ENCODE results near the gene TM9SF1. TPM values are rescaled to one million over a fixed set of nuclear protein-coding genes. Genes with fewer than 3 reads are reported as not detected.

TM9SF1 gene
- total RNA-seq, 2 experiments from 2014 or later = 12.9 to 13.0 TPM

DNA sequence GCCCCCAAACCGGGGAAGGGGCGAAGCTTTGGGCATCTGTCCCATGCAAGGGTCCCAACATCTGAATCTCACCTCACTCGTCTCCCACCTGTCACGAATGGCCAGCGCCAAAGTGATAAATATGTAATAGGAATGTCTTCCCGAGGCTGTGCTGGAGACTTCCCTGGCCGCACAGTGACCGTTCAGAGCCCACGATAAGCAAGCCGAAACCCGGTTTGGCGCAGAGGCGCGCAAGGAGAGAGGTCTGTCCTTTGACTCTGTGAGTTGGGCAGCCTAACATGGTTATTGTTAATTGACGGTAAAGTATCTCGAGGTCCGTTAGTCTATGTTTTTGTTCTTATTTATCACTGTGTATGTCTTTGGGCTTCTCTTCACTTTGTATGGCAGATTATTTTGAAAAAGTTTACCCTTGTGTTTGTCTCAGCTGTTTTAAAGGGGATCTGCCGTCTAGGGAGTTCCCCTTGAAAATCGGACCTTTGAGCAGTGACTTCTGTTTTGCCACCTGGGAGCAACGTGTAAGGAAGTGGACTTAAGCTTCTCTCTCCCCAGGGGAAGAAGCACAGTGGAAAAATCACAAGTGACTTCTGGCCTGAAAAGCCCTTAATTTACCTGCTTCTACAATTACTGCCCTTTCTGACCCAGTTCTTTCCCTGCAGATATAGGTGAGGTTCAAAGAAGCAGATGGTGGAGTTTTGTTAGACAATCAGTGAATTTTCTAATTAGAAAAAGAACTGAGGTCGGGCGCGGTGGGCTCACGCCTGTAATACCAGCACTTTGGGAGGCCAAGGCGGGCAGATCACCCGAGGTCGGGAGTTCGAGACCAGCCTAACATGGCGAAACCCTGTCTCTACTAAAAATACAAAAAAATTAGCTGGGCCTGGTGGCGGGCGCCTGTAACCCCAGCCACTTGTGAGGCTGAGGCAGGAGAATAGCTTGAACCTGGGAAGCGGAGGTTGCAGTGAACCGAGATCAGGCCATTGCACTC lies 1.1 kb upstream of the TM9SF1 start:
- Histone ChIP-seq H3K4me1 (ENCODE audit: insufficient read depth, low read length) (peaks cover 37% of the 10 kb centered on the region), H3K9me3 (ENCODE audit: control insufficient read depth in 1 of 2, insufficient read depth in 1 of 2, low read length in 2 of 2) (no peaks in the 10 kb centered on the region), H3K27ac (ENCODE audit: low read depth in 1 of 2, low read length in 2 of 2) (peak overlapping the region; percentile 97 to 99), H3K36me3 (ENCODE audit: insufficient read depth, low read length) (peaks cover 23% of the 10 kb centered on the region), H3K4me3 (ENCODE audit: low read length) (peak overlapping the region; percentile 93), H3K27me3 (ENCODE audit: control insufficient read depth in 1 of 2, insufficient read depth in 2 of 2, low read length in 2 of 2) (no peaks in the 10 kb centered on the region)
- DNase-seq = peak in 2 of 14 experiments; percentile 40 to 43
- POLR2A ChIA-PET = interaction anchor here (0.6 to 4.0 kb wide), 29 partner anchors 8 to 937 kb away, joined by 3 to 99 read pairs (median 5); partner anchors contain the start of genes CBLN3, CHMP4A, CIDEB and DCAF11
- Mint-ChIP-seq H3K4me1 (ENCODE audit: low read depth) (peaks cover 51% of the 10 kb centered on the region), H3K36me3 (ENCODE audit: low read depth) (peaks cover 61% of the 10 kb centered on the region), H3K27me3 (no peaks in the 10 kb centered on the region), H3K27ac (peak overlapping the region; percentile 92), H3K4me3 (peak overlapping the region; percentile 87), H3K9me3 (no peaks in the 10 kb centered on the region)
- CTCF ChIA-PET = interaction anchor here (0.8 to 2.6 kb wide), 7 partner anchors 15 to 101 kb away, joined by 3 to 14 read pairs (median 5); partner anchors contain the start of genes CHMP4A, IRF9, MDP1 and TINF2
- ATAC-seq (ENCODE audit: poor library complexity) = no peak
- TF ChIP-seq, protein P1, sequence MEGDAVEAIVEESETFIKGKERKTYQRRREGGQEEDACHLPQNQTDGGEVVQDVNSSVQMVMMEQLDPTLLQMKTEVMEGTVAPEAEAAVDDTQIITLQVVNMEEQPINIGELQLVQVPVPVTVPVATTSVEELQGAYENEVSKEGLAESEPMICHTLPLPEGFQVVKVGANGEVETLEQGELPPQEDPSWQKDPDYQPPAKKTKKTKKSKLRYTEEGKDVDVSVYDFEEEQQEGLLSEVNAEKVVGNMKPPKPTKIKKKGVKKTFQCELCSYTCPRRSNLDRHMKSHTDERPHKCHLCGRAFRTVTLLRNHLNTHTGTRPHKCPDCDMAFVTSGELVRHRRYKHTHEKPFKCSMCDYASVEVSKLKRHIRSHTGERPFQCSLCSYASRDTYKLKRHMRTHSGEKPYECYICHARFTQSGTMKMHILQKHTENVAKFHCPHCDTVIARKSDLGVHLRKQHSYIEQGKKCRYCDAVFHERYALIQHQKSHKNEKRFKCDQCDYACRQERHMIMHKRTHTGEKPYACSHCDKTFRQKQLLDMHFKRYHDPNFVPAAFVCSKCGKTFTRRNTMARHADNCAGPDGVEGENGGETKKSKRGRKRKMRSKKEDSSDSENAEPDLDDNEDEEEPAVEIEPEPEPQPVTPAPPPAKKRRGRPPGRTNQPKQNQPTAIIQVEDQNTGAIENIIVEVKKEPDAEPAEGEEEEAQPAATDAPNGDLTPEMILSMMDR (IDR thresholded peaks at IDR 0.05) = no peak
- intact Hi-C loops (cut with DNase I, micrococcal nuclease) = loop anchor here in 1 of 2 experiments (5.0 kb wide), 1 partner anchor 36 kb away; the partner anchor contains the start of genes GMPR2 and NEDD8

DNA sequence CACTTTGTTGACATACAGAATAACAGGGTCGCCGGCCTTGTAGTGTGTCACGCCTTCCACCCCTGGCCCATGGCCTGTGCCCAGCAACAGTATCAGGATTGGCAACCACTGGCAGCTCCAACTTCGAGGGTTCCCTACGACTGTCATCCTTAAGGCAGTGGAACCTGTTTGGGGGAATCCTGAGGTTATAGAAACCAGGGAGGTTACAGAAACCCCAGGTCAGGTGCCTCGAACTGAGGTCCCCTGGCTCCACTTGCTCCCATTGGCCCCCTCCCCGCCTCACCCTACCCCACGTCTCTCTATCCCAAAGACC lies 412 bp downstream of the TM9SF1 start:
- peaks cover 65% of the 10 kb centered on the region for H3K36me3 Mint-ChIP-seq (ENCODE audit: low read depth)
- TF ChIP-seq, protein P1 (IDR thresholded peaks at IDR 0.05) = no peak
- Histone ChIP-seq H3K36me3 (ENCODE audit: insufficient read depth, low read length) (peaks cover 26% of the 10 kb centered on the region), H3K4me1 (ENCODE audit: insufficient read depth, low read length) (peaks cover 37% of the 10 kb centered on the region), H3K27me3 (ENCODE audit: control insufficient read depth in 1 of 2, insufficient read depth in 2 of 2, low read length in 2 of 2) (no peaks in the 10 kb centered on the region), H3K9me3 (ENCODE audit: control insufficient read depth in 1 of 2, insufficient read depth in 1 of 2, low read length in 2 of 2) (no peaks in the 10 kb centered on the region), H3K27ac (ENCODE audit: low read depth in 1 of 2, low read length in 2 of 2) (peak overlapping the region; percentile 97 to 99), H3K4me3 (ENCODE audit: low read length) (peak overlapping the region; percentile 93)
- peak overlapping the region; percentile 92 for H3K27ac Mint-ChIP-seq
- peak overlapping the region; percentile 87 for H3K4me3 Mint-ChIP-seq
- intact Hi-C loops (cut with DNase I, micrococcal nuclease) = loop anchor here (1.0 to 5.0 kb wide), 4 partner anchors 18 to 58 kb away; partner anchors contain the start of genes CHMP4A (in 1 of the 2), GMPR2 (in 1 of the 2), IRF9 (in 1 of the 2) and NEDD8 (in 1 of the 2)
- no peak for ATAC-seq (ENCODE audit: poor library complexity)
- ChIA-PET POLR2A (interaction anchor here (0.9 to 4.0 kb wide), 15 partner anchors 9 to 236 kb away, joined by 3 to 99 read pairs (median 12); partner anchors contain the start of genes CBLN3, CHMP4A, DCAF11 and DHRS1), CTCF (interaction anchor here (0.5 to 2.6 kb wide), 10 partner anchors 8 to 1335 kb away, joined by 3 to 14 read pairs (median 4); partner anchors contain the start of genes CHMP4A, IRF9, MDP1 and TINF2)
- H3K9me3 Mint-ChIP-seq = no peaks in the 10 kb centered on the region
- peaks cover 57% of the 10 kb centered on the region for H3K4me1 Mint-ChIP-seq (ENCODE audit: low read depth)
- no peaks in the 10 kb centered on the region for H3K27me3 Mint-ChIP-seq
- no peak for DNase-seq

GRCh38 chr14:24194186-24194872 lies 912 bp downstream of the TM9SF1 start:
- TF ChIP-seq, protein P1 (IDR thresholded peaks at IDR 0.05) = no peak
- H3K27ac Mint-ChIP-seq = peak overlapping the region; percentile 92

More at GRCh38 chr14:24194186-24194872, 912 bp downstream of the TM9SF1 start:
- Mint-ChIP-seq H3K27me3 (no peaks in the 10 kb centered on the region), H3K4me3 (peak overlapping the region; percentile 87), H3K9me3 (no peaks in the 10 kb centered on the region), H3K4me1 (ENCODE audit: low read depth) (peaks cover 58% of the 10 kb centered on the region), H3K36me3 (ENCODE audit: low read depth) (peaks cover 64% of the 10 kb centered on the region)
- H3K36me3 ChIP-seq (ENCODE audit: insufficient read depth, low read length) = peaks cover 26% of the 10 kb centered on the region
- CTCF ChIA-PET = interaction anchor here (0.5 to 2.6 kb wide), 6 partner anchors 21 to 113 kb away, joined by 3 to 14 read pairs (median 4); partner anchors contain the start of genes IRF9, MDP1 and TINF2
- H3K4me3 ChIP-seq (ENCODE audit: low read length) = peak overlapping the region; percentile 93
- H3K4me1 ChIP-seq (ENCODE audit: insufficient read depth, low read length) = peaks cover 41% of the 10 kb centered on the region
- H3K27ac ChIP-seq (ENCODE audit: low read depth in 1 of 2, low read length in 2 of 2) = peak overlapping the region; percentile 97 to 99
- intact Hi-C loops (cut with DNase I, micrococcal nuclease) = loop anchor here in 1 of 2 experiments (2.0 kb wide), 1 partner anchor 58 kb away; the partner anchor contains the start of gene PSME1
- H3K27me3 ChIP-seq (ENCODE audit: control insufficient read depth in 1 of 2, insufficient read depth in 2 of 2, low read length in 2 of 2) = no peaks in the 10 kb centered on the region
- H3K9me3 ChIP-seq (ENCODE audit: control insufficient read depth in 1 of 2, insufficient read depth in 1 of 2, low read length in 2 of 2) = no peaks in the 10 kb centered on the region
- ATAC-seq (ENCODE audit: poor library complexity) (no peak), DNase-seq (no peak)
- POLR2A ChIA-PET = interaction anchor here (0.7 to 4.0 kb wide), 11 partner anchors 9 to 236 kb away, joined by 3 to 99 read pairs (median 14); partner anchors contain the start of genes CBLN3, CHMP4A, DCAF11 and EMC9
